HG03558 (cell line): ENCODE measurements around the gene REEP2.
A peak's percentile ranks its signal among the peaks of the same experiment; 100 is the strongest.
"Not testable (repeated sequence)": the region's sequence is repeated elsewhere in the genome, so short reads cannot be mapped to it uniquely, and the experiment has no call there.

Experiments used
- ATAC-seq: cut with Tn5 transposase; IDR thresholded peaks from one replicate; pipeline ENCODE4 v1.9.1; 2021; ENCODE audit warnings: moderate number of reproducible peaks; ENCODE audit not compliant: unreplicated experiment; ENCODE audit errors: extremely low read depth

The REEP2 gene

GRCh38 chr5:138438724-138439476 lies at the start of gene REEP2:
TSS of gene REEP2 (plus strand) at chr5:138439057. CDS start at chr5:138439209, 152 bp downstream.
- peak; percentile 54 for ATAC-seq

GRCh38 chr5:138389332-138389731 lies 49.5 kb upstream of the REEP2 start:
- ATAC-seq, result no peak

- not testable (repeated sequence) for ATAC-seq
Observed at GRCh38 chr5:138389911-138390310, 48.9 kb upstream of the REEP2 start.

GRCh38 chr5:138391859-138392386 lies 46.9 kb upstream of the REEP2 start:
- ATAC-seq, result no peak

- peak; percentile 75 for ATAC-seq
Observed at GRCh38 chr5:138402640-138403039, 36.2 kb upstream of the REEP2 start.

GRCh38 chr5:138408023-138408422 lies 30.8 kb upstream of the REEP2 start:
- ATAC-seq, result no peak

- ATAC-seq, result not testable (repeated sequence)
Observed at GRCh38 chr5:138410996-138411640, 27.7 kb upstream of the REEP2 start.

- ATAC-seq, result no peak
Observed at GRCh38 chr5:138418444-138418843, 20.4 kb upstream of the REEP2 start.

GRCh38 chr5:138425079-138425478 lies 13.8 kb upstream of the REEP2 start:
- no peak for ATAC-seq

- ATAC-seq, result no peak
Observed at GRCh38 chr5:138435943-138436342, 2.9 kb upstream of the REEP2 start.

GRCh38 chr5:138438003-138438723 lies 694 bp upstream of the REEP2 start:
- no peak for ATAC-seq

GRCh38 chr5:138439477-138440158 lies 761 bp downstream of the REEP2 start:
- no peak for ATAC-seq

GRCh38 chr5:138440159-138441073 lies 1.6 kb downstream of the REEP2 start:
- no peak for ATAC-seq

GRCh38 chr5:138441221-138441620 lies 2.4 kb downstream of the REEP2 start:
- no peak for ATAC-seq

GRCh38 chr5:138444078-138444773 lies 5.4 kb downstream of the REEP2 start:
- ATAC-seq, result no peak

- no peak for ATAC-seq
Observed at GRCh38 chr5:138444774-138445546, 6.1 kb downstream of the REEP2 start.

- ATAC-seq, result no peak
Observed at GRCh38 chr5:138445547-138446271, 6.9 kb downstream of the REEP2 start.
